Smooth muscle cell (in vitro differentiated cells): ENCODE measurements around the gene LDLRAD4. TPM values are rescaled to one million over a fixed set of nuclear protein-coding genes. Genes with fewer than 3 reads are reported as not detected.

ENCODE experiments used
- DNase-seq: peaks from one replicate; lab custom pipeline; 2025; ENCODE audit not compliant: unreplicated experiment; lab: John Stamatoyannopoulos, UW
- H2AFZ ChIP-seq: fragments of 200-600 bp; sonication (generic); 2 replicates; pipeline ENCODE4 v1.6.0; 2016; ENCODE audit warnings: antibody characterized with exemption, low read depth, mild to moderate bottlenecking
- H3F3A ChIP-seq: fragments of 200-600 bp; sonication (generic); 2 replicates; pipeline ENCODE4 v1.6.0; 2017; ENCODE audit warnings: antibody characterized with exemption, low read depth
- H3K27ac ChIP-seq: fragments of 200-600 bp; sonication (generic); 2 replicates; pipeline ENCODE4 v1.5.1; 2016; ENCODE audit warnings: low read depth, mild to moderate bottlenecking
- H3K27me3 ChIP-seq: fragments of 200-600 bp; sonication (generic); 2 replicates; pipeline ENCODE4 v1.6.1; 2016; ENCODE audit warnings: low read depth, mild to moderate bottlenecking
- H3K36me3 ChIP-seq: fragments of 200-600 bp; sonication (generic); 2 replicates; pipeline ENCODE4 v1.5.1; 2016; ENCODE audit warnings: low read depth
- H3K4me1 ChIP-seq: fragments of 200-600 bp; sonication (generic); 2 replicates; pipeline ENCODE4 v1.5.1; 2016; ENCODE audit warnings: low read depth
- H3K4me2 ChIP-seq: fragments of 200-600 bp; sonication (generic); 2 replicates; pipeline ENCODE4 v1.6.0; 2016; ENCODE audit warnings: mild to moderate bottlenecking
- H3K4me3 ChIP-seq: fragments of 200-600 bp; sonication (generic); 2 replicates; pipeline ENCODE4 v1.5.1; 2016; ENCODE audit warnings: mild to moderate bottlenecking
- H3K79me2 ChIP-seq: fragments of 200-600 bp; sonication (generic); 2 replicates; pipeline ENCODE4 v1.6.0; 2016; ENCODE audit warnings: low read depth, mild to moderate bottlenecking
- H3K9ac ChIP-seq: fragments of 200-600 bp; sonication (generic); 2 replicates; pipeline ENCODE4 v1.6.0; 2016; ENCODE audit warnings: low read depth
- H3K9me3 ChIP-seq: fragments of 200-600 bp; sonication (generic); replicated peaks from 2 replicates; pipeline ENCODE4 v1.5.1; 2016; ENCODE audit warnings: low read depth
- H4K20me1 ChIP-seq: fragments of 200-600 bp; sonication (generic); 2 replicates; pipeline ENCODE4 v1.6.0; 2016; ENCODE audit warnings: low read depth
- WGBS: methylation state at CpG from one replicate; pipeline ENCODE4 v1.1.7; 2016; ENCODE audit warnings: low lambda C conversion rate; 5-methylcytosine and 5-hydroxymethylcytosine counted together
- polyA plus RNA-seq: library from polyadenylated mRNA; unstranded; fragments of >200 nt; fragmentation: Nextera tagmentation; extraction: Ambion mirVana; gene quantifications from 2 replicates; pipeline ENCODE4 v1.2.1, GENCODE V29; 2016
- total RNA-seq: library from RNA; depleted of rRNA; stranded (reverse); fragments of >200 nt; gene quantifications from 2 replicates; pipeline ENCODE4 v1.2.3, GENCODE V29; 2014
- TF ChIP-seq, protein P1 (sequence below): fragments of 200-600 bp; sonication (generic); IDR thresholded peaks from 2 replicates; pipeline ENCODE4 v1.5.1; 2017; ENCODE audit warnings: borderline replicate concordance, mild to moderate bottlenecking, antibody characterized with exemption; ENCODE audit not compliant: insufficient read depth, poor library complexity, severe bottlenecking

LDLRAD4 gene
- total and polyA plus RNA-seq, 2 experiments from 2014 or later, result 36.2 to 48.3 TPM

DNA sequence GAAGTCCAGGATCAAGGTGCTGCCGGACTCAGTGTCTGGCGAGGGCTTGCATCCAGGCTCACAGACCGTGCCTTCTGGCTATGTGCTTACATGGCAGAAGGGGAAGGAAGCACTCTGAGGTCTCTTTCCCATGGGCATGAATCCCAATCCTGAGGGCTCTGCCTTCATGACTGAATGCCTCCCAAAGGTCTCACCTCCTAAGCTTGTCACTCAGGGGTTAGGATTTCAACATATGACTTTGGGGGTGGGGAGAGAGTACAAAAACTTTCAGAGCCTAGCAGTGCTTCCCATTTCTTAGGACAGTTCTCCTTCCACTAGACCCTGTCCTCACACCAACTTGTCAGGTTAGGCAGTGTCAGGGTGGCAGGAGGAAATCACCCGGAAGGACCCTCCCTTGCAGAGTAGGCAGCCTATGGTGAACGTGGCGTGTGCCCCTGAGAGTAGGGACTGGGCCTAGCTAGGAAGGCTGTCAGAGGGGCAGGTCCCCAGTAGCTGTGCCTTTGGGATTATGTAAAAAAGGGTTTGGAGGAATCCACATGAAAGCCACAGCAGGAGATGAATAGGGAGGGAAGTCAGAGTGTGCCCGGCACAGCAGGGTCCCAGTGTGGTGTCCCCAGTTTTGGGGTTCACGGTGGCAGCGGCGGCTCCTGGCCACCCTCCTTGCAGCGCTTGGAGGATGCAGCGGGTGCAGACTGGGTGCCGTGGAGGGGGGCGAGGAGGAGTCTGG is 233.3 kb downstream of the LDLRAD4 start:
- H3K27me3 ChIP-seq, result no peaks in the 10 kb centered on the region
- no peaks in the 10 kb centered on the region for H3K36me3 ChIP-seq
- H4K20me1 ChIP-seq, result peaks cover 26% of the 10 kb centered on the region
- no peaks in the 10 kb centered on the region for H3K9me3 ChIP-seq
- peak overlapping the region; percentile 78 for H3K4me2 ChIP-seq
- peaks cover 28% of the 10 kb centered on the region for H3K4me1 ChIP-seq
- no peak overlapping the region for H3K4me3 ChIP-seq
- H3K9ac ChIP-seq, result peak overlapping the region; percentile 70
- TF ChIP-seq, protein P1, sequence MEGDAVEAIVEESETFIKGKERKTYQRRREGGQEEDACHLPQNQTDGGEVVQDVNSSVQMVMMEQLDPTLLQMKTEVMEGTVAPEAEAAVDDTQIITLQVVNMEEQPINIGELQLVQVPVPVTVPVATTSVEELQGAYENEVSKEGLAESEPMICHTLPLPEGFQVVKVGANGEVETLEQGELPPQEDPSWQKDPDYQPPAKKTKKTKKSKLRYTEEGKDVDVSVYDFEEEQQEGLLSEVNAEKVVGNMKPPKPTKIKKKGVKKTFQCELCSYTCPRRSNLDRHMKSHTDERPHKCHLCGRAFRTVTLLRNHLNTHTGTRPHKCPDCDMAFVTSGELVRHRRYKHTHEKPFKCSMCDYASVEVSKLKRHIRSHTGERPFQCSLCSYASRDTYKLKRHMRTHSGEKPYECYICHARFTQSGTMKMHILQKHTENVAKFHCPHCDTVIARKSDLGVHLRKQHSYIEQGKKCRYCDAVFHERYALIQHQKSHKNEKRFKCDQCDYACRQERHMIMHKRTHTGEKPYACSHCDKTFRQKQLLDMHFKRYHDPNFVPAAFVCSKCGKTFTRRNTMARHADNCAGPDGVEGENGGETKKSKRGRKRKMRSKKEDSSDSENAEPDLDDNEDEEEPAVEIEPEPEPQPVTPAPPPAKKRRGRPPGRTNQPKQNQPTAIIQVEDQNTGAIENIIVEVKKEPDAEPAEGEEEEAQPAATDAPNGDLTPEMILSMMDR, result no peak
- peaks cover 26% of the 10 kb centered on the region for H3F3A ChIP-seq
- H3K27ac ChIP-seq, result peak overlapping the region; percentile 100
- peaks cover 53% of the 10 kb centered on the region for H3K79me2 ChIP-seq
- H2AFZ ChIP-seq, result no peak overlapping the region
- 69% methylated on average over 14 of the region's 14 CpGs for WGBS
- DNase-seq, result no peak

DNA sequence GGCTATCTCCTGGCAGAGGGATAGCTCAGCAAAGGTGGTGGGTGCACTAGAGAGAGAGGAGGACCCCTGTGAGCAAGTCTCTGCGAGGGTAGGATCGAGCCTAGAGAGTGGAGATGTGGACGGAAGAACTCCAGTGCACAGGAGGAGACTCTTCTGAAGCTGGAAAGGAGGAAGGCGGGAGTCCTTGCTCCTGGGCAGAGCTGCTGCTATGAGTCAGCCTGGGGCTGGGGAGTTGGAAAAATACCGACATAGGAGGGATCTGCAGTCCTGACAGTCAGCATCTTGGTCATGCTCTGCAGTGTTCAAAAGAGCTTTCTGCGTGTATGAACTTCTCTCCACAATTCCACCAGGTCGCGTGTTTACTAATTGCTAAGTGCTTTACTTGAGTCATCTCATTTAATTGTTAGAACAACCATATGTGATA is 233.8 kb downstream of the LDLRAD4 start:
- TF ChIP-seq, protein P1, result no peak
- peak overlapping the region; percentile 78 for H3K4me2 ChIP-seq
- H3K9me3 ChIP-seq, result no peaks in the 10 kb centered on the region
- WGBS, result 3% methylated on average over 8 of the region's 8 CpGs
- H3K27me3 ChIP-seq, result no peaks in the 10 kb centered on the region
- peaks cover 56% of the 10 kb centered on the region for H3K79me2 ChIP-seq
- H2AFZ ChIP-seq, result no peak overlapping the region
- peaks cover 22% of the 10 kb centered on the region for H3K4me1 ChIP-seq
- H3K9ac ChIP-seq, result peak overlapping the region; percentile 70
- no peaks in the 10 kb centered on the region for H3K36me3 ChIP-seq
- H4K20me1 ChIP-seq, result peaks cover 31% of the 10 kb centered on the region
- peak; percentile 19 for DNase-seq
- H3K4me3 ChIP-seq, result no peak overlapping the region
- peaks cover 26% of the 10 kb centered on the region for H3F3A ChIP-seq
- H3K27ac ChIP-seq, result peak overlapping the region; percentile 100

DNA sequence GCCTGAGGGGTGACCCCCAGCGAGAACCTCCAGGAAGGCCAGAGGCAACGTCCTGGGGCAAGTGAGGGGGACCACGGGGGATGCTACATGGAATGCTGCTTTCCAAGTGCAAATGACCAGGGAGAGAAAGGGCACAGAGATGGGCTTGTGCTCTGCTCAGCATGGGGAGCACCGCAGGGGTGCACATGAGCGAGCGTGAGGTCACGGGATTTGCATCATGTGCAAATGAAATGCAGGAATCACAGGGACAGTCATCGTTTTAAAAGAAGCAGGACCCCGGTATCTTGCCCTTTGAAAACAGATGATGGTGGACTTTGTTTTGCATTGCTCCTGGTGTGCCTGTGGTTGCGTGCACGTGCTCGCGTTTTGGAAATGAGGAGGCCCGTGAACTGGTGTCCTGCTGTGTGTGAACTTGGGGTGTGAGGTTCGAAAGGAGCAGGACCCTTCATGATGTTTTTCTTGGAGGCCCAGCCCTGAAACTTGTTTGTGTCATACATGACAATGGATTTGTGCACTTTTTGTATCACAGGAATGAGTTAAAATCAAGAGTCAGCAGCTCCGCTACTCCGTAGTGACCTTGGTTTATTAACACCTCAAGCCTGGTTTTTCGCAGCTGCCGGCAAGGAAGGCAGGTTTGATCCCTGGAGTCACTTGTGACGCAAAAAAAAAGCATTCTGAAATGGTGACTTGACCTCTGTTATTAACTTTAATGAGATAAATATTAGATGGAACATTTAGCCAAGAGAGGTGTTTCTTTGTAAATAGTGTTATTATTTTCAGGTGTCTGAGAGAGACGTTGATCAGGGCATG is 234.5 kb downstream of the LDLRAD4 start:
- H3K27me3 ChIP-seq, result no peaks in the 10 kb centered on the region
- H3K4me2 ChIP-seq, result peak overlapping the region; percentile 78
- DNase-seq, result no peak
- no peak overlapping the region for H3K4me3 ChIP-seq
- peaks cover 17% of the 10 kb centered on the region for H3K4me1 ChIP-seq
- H3K79me2 ChIP-seq, result peaks cover 59% of the 10 kb centered on the region
- TF ChIP-seq, protein P1, result no peak
- no peak overlapping the region for H2AFZ ChIP-seq
- WGBS, result 58% methylated on average over 21 of the region's 21 CpGs
- H3F3A ChIP-seq, result peaks cover 25% of the 10 kb centered on the region
- H3K9ac ChIP-seq, result peak overlapping the region; percentile 29
- H3K9me3 ChIP-seq, result no peaks in the 10 kb centered on the region
- H3K36me3 ChIP-seq, result no peaks in the 10 kb centered on the region
- peak overlapping the region; percentile 100 for H3K27ac ChIP-seq
- H4K20me1 ChIP-seq, result peaks cover 31% of the 10 kb centered on the region
